MM.1S (cell line): ENCODE data around the gene MMAB.

Experiments used
- DNase-seq: peaks from one replicate; pipeline ENCODE4 v3.0.0-alpha.2; 2015
- H2AFZ ChIP-seq: fragments of 300-600 bp; sonication (generic); 2 replicates; pipeline ENCODE4 v1.6.0; 2016; ENCODE audit warnings: antibody characterized with exemption, low read length
- H3F3A ChIP-seq: fragments of 300-600 bp; sonication (generic); 2 replicates; pipeline ENCODE4 v1.6.1; 2016; ENCODE audit warnings: mild to moderate bottlenecking, antibody characterized with exemption, low read length, moderate library complexity, mixed read lengths; ENCODE audit not compliant: insufficient read depth
- H3K27ac ChIP-seq: fragments of 300-600 bp; sonication (generic); 2 replicates; pipeline ENCODE4 v1.5.1; 2016; ENCODE audit warnings: mild to moderate bottlenecking, low read length
- H3K27me3 ChIP-seq: fragments of 300-600 bp; sonication (generic); replicated peaks from 2 replicates; pipeline ENCODE4 v1.6.0; 2016; ENCODE audit warnings: low read length; ENCODE audit not compliant: insufficient read depth
- H3K36me3 ChIP-seq: fragments of 300-600 bp; sonication (generic); replicated peaks from 2 replicates; pipeline ENCODE4 v1.6.1; 2016; ENCODE audit warnings: mild to moderate bottlenecking, low read length, mixed read lengths; ENCODE audit not compliant: insufficient read depth
- H3K4me1 ChIP-seq: fragments of 300-600 bp; sonication (generic); 2 replicates; pipeline ENCODE4 v1.6.1; 2016; ENCODE audit warnings: low read length, mixed read lengths
- H3K4me2 ChIP-seq: fragments of 300-600 bp; sonication (generic); 2 replicates; pipeline ENCODE4 v1.6.0; 2016; ENCODE audit warnings: low read depth, low read length
- H3K4me3 ChIP-seq: fragments of 300-600 bp; sonication (generic); 2 replicates; pipeline ENCODE4 v1.5.1; 2016; ENCODE audit warnings: low read length, mixed read lengths
- H3K79me2 ChIP-seq: fragments of 300-600 bp; sonication (generic); 2 replicates; pipeline ENCODE4 v1.6.1; 2016; ENCODE audit warnings: mixed run types, low read length, mixed read lengths
- H3K9ac ChIP-seq: fragments of 300-600 bp; sonication (generic); 2 replicates; pipeline ENCODE4 v1.6.1; 2016; ENCODE audit warnings: low read length, mixed read lengths
- H3K9me2 ChIP-seq: fragments of 300-600 bp; sonication (generic); replicated peaks from 2 replicates; pipeline ENCODE4 v1.6.1; 2016; ENCODE audit warnings: mild to moderate bottlenecking, low read length, mixed read lengths; ENCODE audit not compliant: insufficient read depth
- H3K9me3 ChIP-seq: fragments of 300-600 bp; sonication (generic); replicated peaks from 2 replicates; pipeline ENCODE4 v1.6.1; 2016; ENCODE audit warnings: mild to moderate bottlenecking, low read length, mixed read lengths; ENCODE audit not compliant: insufficient read depth
- H4K20me1 ChIP-seq: fragments of 300-600 bp; sonication (generic); 2 replicates; pipeline ENCODE4 v1.6.1; 2016; ENCODE audit warnings: mild to moderate bottlenecking, low read length, moderate library complexity, mixed read lengths; ENCODE audit not compliant: insufficient read depth
- CTCF ChIP-seq: fragments of 300-600 bp; sonication (generic); IDR thresholded peaks from 2 replicates; pipeline ENCODE4 v1.5.1; 2016; ENCODE audit warnings: antibody characterized with exemption, low read length, mixed read lengths
- EZH2 ChIP-seq: fragments of 300-600 bp; sonication (generic); optimal IDR thresholded peaks from 2 replicates; pipeline ENCODE3; 2017; ENCODE audit warnings: low read depth, mild to moderate bottlenecking, antibody characterized with exemption, low read length, mixed read lengths
- EZH2phosphoT487 ChIP-seq: fragments of 300-600 bp; sonication (generic); IDR thresholded peaks from 2 replicates; pipeline ENCODE4 v1.6.1; 2018; ENCODE audit warnings: antibody characterized with exemption, low read length

The MMAB gene

GRCh38 chr12:109557200-109557599 is 16.1 kb downstream of the MMAB start:
- H3F3A ChIP-seq = no peaks in the 10 kb centered on the region
- H3K9me3 ChIP-seq = no peaks in the 10 kb centered on the region
- no peaks in the 10 kb centered on the region for H3K4me1 ChIP-seq
- TF ChIP-seq EZH2 (no peak), EZH2phosphoT487 (no peak), CTCF (no peak)
- no peak overlapping the region for H3K27ac ChIP-seq
- H3K36me3 ChIP-seq = no peaks in the 10 kb centered on the region
- H3K79me2 ChIP-seq = no peaks in the 10 kb centered on the region
- H3K9ac ChIP-seq = no peak overlapping the region
- no peak for DNase-seq
- H3K9me2 ChIP-seq = no peaks in the 10 kb centered on the region
- H3K4me2 ChIP-seq = no peak overlapping the region
- no peaks in the 10 kb centered on the region for H4K20me1 ChIP-seq
- H3K4me3 ChIP-seq = no peak overlapping the region
- no peaks in the 10 kb centered on the region for H3K27me3 ChIP-seq
- H2AFZ ChIP-seq = no peak overlapping the region

GRCh38 chr12:109555431-109556315 is 17.6 kb downstream of the MMAB start:
- no peaks in the 10 kb centered on the region for H3K27me3 ChIP-seq
- no peak for TF ChIP-seq EZH2phosphoT487
- no peak for TF ChIP-seq CTCF
- TF ChIP-seq EZH2 = no peak
- no peaks in the 10 kb centered on the region for H3K79me2 ChIP-seq
- no peak overlapping the region for H3K27ac ChIP-seq
- H3K4me2 ChIP-seq = no peak overlapping the region
- no peaks in the 10 kb centered on the region for H3K9me2 ChIP-seq
- H3K36me3 ChIP-seq = no peaks in the 10 kb centered on the region
- H3F3A ChIP-seq = no peaks in the 10 kb centered on the region
- no peaks in the 10 kb centered on the region for H3K9me3 ChIP-seq
- no peak overlapping the region for H3K4me3 ChIP-seq
- no peaks in the 10 kb centered on the region for H3K4me1 ChIP-seq
- no peak overlapping the region for H2AFZ ChIP-seq
- no peak for DNase-seq
- H4K20me1 ChIP-seq = no peaks in the 10 kb centered on the region
- no peak overlapping the region for H3K9ac ChIP-seq

- TF ChIP-seq CTCF (no peak), EZH2 (no peak), EZH2phosphoT487 (no peak)
- H4K20me1 ChIP-seq = no peaks in the 10 kb centered on the region
- no peak overlapping the region for H2AFZ ChIP-seq
- no peaks in the 10 kb centered on the region for H3F3A ChIP-seq
- H3K27ac ChIP-seq = no peak overlapping the region
- no peaks in the 10 kb centered on the region for H3K36me3 ChIP-seq
- no peaks in the 10 kb centered on the region for H3K4me1 ChIP-seq
- no peaks in the 10 kb centered on the region for H3K79me2 ChIP-seq
- no peak for DNase-seq
- H3K9me3 ChIP-seq = no peaks in the 10 kb centered on the region
- no peak overlapping the region for H3K4me2 ChIP-seq
- H3K4me3 ChIP-seq = no peak overlapping the region
- no peak overlapping the region for H3K9ac ChIP-seq
- H3K27me3 ChIP-seq = no peaks in the 10 kb centered on the region
- H3K9me2 ChIP-seq = no peaks in the 10 kb centered on the region
Observed at GRCh38 chr12:109554761-109555160, 18.5 kb downstream of the MMAB start.
